Right lobe of liver (tissue), 6 donors: ENCODE results near the gene TBC1D7. TPM values are rescaled to one million over a fixed set of nuclear protein-coding genes. Genes with fewer than 3 reads are reported as not detected.

ENCODE experiments used
- ATAC-seq, 4 donors: fragments of 200-7000 bp; cut with Tn5 transposase; one replicate each; pipeline ENCODE4 v1.9.1; 2020; ENCODE audit warnings: mild to moderate bottlenecking in 4 of 4, moderate library complexity in 4 of 4
- DNase-seq, 3 donors: peaks; one replicate each; pipeline ENCODE4 v3.0.0-alpha.2; 2020
- H3K27ac ChIP-seq, 3 donors: fragments of 200-600 bp; one replicate each; pipeline ENCODE4 v1.8.0; 2022
- H3K27me3 ChIP-seq, 2 donors: fragments of 200-600 bp; one replicate each; pipeline ENCODE4 v1.8.0; 2022
- H3K36me3 ChIP-seq, 4 donors: fragments of 200-600 bp; sonication (generic) in 1 of 4; one replicate each; pipeline versions ENCODE4 v1.5.1 to v1.8.0; 2017 to 2022; ENCODE audit warnings: control low read depth in 1 of 4
- H3K4me1 ChIP-seq, 4 donors: fragments of 200-600 bp; sonication (generic) in 1 of 4; one replicate each; pipeline versions ENCODE4 v1.5.1 to v1.8.0; 2017 to 2022; ENCODE audit warnings: control low read depth in 1 of 4
- H3K4me3 ChIP-seq, 3 donors: fragments of 200-600 bp; one replicate each; pipeline ENCODE4 v1.8.0; 2022
- H3K9me3 ChIP-seq, 4 donors: fragments of 200-600 bp; sonication (generic) in 1 of 4; one replicate each; pipeline versions ENCODE4 v1.5.1 to v1.8.0; 2017 to 2022; ENCODE audit warnings: control low read depth in 1 of 4
- POLR2A ChIP-seq: fragments of 450-650 bp; IDR thresholded peaks from one replicate; pipeline ENCODE4 v1.6.1; 2017; ENCODE audit warnings: antibody characterized with exemption, mild to moderate bottlenecking
- WGBS: methylation state at CpG from one replicate; pipeline ENCODE4 v1.1.6; 2018; ENCODE audit warnings: low coverage, low lambda C conversion rate; ENCODE audit not compliant: insufficient coverage; ENCODE audit errors: missing lambda C conversion rate; 5-methylcytosine and 5-hydroxymethylcytosine counted together
- intact Hi-C, 2 donors: fragments of 100-400 bp; cut with DNase I; formaldehyde crosslinking; loops; one replicate each; pipeline versions ENCODE4 v1.11.2 to v1.14.1; 2022
- total RNA-seq, 6 experiments: library from RNA; depleted of rRNA in 2 of 6; stranded (reverse); fragments of >200 nt in 2 of 6; fragmentation: NEBNext Ultra II Directional in 3 of 6; extraction: Animal tissue kit (Norgen Biotek cat#: 25700) in 3 of 6; gene quantifications; one replicate each; pipeline versions ENCODE4 v1.1.0 to v1.2.4, GENCODE V29; 2016 to 2023
- TF ChIP-seq, protein P1 (sequence below), 4 donors: fragments of 200-600 bp in 3 of 4; fragments of 450-650 bp in 1 of 4; IDR thresholded peaks; one replicate each; pipeline versions ENCODE4 v1.5.1 to v1.8.0; 2016 to 2022; ENCODE audit warnings: antibody characterized with exemption in 4 of 4, mild to moderate bottlenecking in 2 of 4
- donor health status: DM: no; HTN: yes; CAD: no.
- donor health status: DM: no; HTN: no; CAD: no.
- donor health status: DM: no; HTN: no; CAD: no.
- donor health status: DM: no; HTN: yes; CAD: no.
- donor health status: DM: no; HTN: yes; CAD: no.

Gene TBC1D7
- total RNA-seq, 6 experiments from 2014 or later: 7.8 to 16.0 (median 9.7) TPM

DNA sequence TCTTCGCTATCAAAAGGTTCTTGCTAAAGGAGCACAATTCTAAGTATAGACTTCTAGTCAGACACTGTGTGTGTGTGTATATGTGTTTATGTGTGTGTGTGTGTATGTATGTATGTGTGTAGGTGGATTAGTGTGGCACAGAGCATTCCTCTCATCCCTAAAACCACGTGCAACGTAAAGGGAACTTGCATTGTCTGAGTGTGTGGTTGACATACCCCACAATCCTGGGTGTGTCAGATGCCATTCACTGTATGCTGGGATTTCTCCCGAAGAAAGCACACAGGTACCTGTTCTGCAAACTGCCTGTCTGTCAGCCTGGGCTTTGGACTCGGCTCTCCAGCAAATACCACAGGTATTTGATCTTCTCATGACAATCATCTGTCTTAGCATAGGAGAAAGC lies 42.3 kb upstream of the TBC1D7 start:
- intact Hi-C loops: no loop called here
- ATAC-seq (no peak), DNase-seq (no peak)
- Histone ChIP-seq H3K36me3 (no peaks in the 10 kb centered on the region), H3K27me3 (no peaks in the 10 kb centered on the region), H3K9me3 (no peaks in the 10 kb centered on the region), H3K27ac (no peak overlapping the region), H3K4me3 (no peak overlapping the region), H3K4me1 (no peaks in the 10 kb centered on the region)
- TF ChIP-seq POLR2A: no peak
- TF ChIP-seq, protein P1, sequence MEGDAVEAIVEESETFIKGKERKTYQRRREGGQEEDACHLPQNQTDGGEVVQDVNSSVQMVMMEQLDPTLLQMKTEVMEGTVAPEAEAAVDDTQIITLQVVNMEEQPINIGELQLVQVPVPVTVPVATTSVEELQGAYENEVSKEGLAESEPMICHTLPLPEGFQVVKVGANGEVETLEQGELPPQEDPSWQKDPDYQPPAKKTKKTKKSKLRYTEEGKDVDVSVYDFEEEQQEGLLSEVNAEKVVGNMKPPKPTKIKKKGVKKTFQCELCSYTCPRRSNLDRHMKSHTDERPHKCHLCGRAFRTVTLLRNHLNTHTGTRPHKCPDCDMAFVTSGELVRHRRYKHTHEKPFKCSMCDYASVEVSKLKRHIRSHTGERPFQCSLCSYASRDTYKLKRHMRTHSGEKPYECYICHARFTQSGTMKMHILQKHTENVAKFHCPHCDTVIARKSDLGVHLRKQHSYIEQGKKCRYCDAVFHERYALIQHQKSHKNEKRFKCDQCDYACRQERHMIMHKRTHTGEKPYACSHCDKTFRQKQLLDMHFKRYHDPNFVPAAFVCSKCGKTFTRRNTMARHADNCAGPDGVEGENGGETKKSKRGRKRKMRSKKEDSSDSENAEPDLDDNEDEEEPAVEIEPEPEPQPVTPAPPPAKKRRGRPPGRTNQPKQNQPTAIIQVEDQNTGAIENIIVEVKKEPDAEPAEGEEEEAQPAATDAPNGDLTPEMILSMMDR (IDR thresholded peaks at IDR 0.05): no peak
- WGBS: 90% methylated on average over 4 of the region's 5 CpGs

DNA sequence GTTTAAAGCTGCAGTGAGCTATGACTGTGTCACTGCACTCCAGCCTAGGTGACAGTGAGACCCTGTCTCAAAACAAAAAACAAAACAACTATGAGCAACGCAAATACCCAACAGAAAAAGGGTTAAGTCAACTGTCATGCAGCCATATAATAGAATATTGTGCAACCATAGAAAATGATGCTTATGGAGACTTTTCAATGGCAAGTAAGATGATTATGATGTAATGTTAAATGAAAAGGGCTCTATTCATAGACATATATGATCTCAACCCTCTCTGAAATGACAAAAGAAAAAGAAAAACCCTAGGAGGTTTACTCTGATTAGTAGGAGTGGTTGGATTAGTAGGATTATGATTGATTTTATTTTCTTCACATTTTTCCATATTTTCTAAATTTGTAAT lies 41.3 kb upstream of the TBC1D7 start:
- Histone ChIP-seq H3K4me3 (no peak overlapping the region), H3K4me1 (no peaks in the 10 kb centered on the region), H3K27me3 (no peaks in the 10 kb centered on the region), H3K36me3 (peaks cover 0 to 8% (median 7%) of the 10 kb centered on the region in 4 donors), H3K27ac (no peak overlapping the region), H3K9me3 (no peaks in the 10 kb centered on the region)
- intact Hi-C loops: no loop called here
- WGBS: 100% methylated on average over 1 of the region's 1 CpG
- no peak for DNase-seq
- TF ChIP-seq POLR2A: no peak
- TF ChIP-seq, protein P1 (IDR thresholded peaks at IDR 0.05): no peak
- no peak for ATAC-seq

DNA sequence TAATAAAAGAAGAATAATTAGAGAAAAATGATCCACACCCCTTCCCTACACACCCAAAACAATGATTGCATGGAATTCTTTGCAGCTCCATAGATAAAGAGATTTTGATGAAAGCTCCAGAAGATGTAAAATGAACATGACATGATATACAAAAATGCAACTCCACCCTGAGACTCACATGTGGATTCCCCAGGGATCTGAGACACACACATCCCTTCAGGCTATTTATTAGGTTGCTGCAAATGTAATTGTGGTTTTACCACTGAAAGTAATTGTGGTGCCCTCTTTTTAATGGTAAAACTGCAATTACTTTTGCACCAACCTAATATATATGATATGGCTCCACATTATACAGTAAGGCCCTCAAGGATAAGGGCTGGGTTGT lies 40.4 kb upstream of the TBC1D7 start:
- intact Hi-C loops: no loop called here
- ATAC-seq (no peak), DNase-seq (no peak)
- peaks cover 0 to 9% (median 7%) of the 10 kb centered on the region in 4 donors for H3K36me3 ChIP-seq
- no peak overlapping the region for H3K27ac ChIP-seq
- no peaks in the 10 kb centered on the region for H3K4me1 ChIP-seq
- no peaks in the 10 kb centered on the region for H3K9me3 ChIP-seq
- H3K27me3 ChIP-seq: no peaks in the 10 kb centered on the region
- no peak for TF ChIP-seq POLR2A
- TF ChIP-seq, protein P1 (IDR thresholded peaks at IDR 0.05): no peak
- no peak overlapping the region for H3K4me3 ChIP-seq

GRCh38 chr6:13368079-13368730 lies 39.9 kb upstream of the TBC1D7 start:
- Histone ChIP-seq H3K9me3 (no peaks in the 10 kb centered on the region), H3K4me1 (no peaks in the 10 kb centered on the region), H3K36me3 (peaks cover 0 to 9% (median 7%) of the 10 kb centered on the region in 4 donors), H3K4me3 (no peak overlapping the region), H3K27me3 (no peaks in the 10 kb centered on the region), H3K27ac (no peak overlapping the region)
- WGBS: 81% methylated on average over 6 of the region's 7 CpGs
- DNase-seq (no peak), ATAC-seq (no peak)
- intact Hi-C loops: no loop called here
- TF ChIP-seq POLR2A: no peak
- TF ChIP-seq, protein P1 (IDR thresholded peaks at IDR 0.05): no peak

DNA sequence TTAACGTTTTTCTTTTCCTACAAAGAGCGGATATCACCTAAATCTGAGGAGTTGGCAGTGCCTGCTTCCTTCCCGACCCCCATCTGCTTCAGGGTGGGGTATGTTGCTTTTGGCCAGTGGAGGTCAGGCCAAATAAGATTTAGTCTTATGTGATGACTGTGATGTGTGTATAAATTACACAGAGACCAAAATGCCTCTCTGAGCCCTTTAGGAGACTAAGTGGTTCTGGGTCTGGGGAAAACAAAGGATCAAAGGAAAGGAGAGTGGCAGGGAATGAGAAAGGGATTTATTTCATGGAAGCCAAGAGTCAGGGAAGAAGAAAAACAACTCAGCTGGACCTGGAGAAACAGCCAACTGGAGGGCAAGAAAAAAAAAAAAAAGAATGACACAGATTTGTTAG lies 39.1 kb upstream of the TBC1D7 start:
- Histone ChIP-seq H3K27ac (no peak overlapping the region), H3K36me3 (peaks cover 0 to 9% (median 7%) of the 10 kb centered on the region in 4 donors), H3K4me1 (no peaks in the 10 kb centered on the region), H3K27me3 (no peaks in the 10 kb centered on the region), H3K4me3 (no peak overlapping the region), H3K9me3 (no peaks in the 10 kb centered on the region)
- DNase-seq (no peak), ATAC-seq (no peak)
- 54% methylated on average over 2 of the region's 3 CpGs for WGBS
- intact Hi-C loops: no loop called here
- TF ChIP-seq, protein P1 (IDR thresholded peaks at IDR 0.05): no peak
- no peak for TF ChIP-seq POLR2A
